GM18951 (cell line): ENCODE data around the gene FHOD3.

ENCODE experiments used
- POLR2A ChIP-seq: IDR thresholded peaks from 4 replicates; pipeline ENCODE4 v1.6.1; 2011; ENCODE audit warnings: mild to moderate bottlenecking; ENCODE audit not compliant: insufficient read length, insufficient read depth; ENCODE audit errors: extremely low read depth
- in situ Hi-C: fragments of 300-500 bp; cut with MboI; formaldehyde crosslinking; loops from one replicate; pipeline ENCODE4 v1.12.0; 2022; ENCODE audit warnings: low sequenced_read_pairs, mixed read lengths, inconsistent platforms; ENCODE audit not compliant: unreplicated experiment

The FHOD3 gene

DNA sequence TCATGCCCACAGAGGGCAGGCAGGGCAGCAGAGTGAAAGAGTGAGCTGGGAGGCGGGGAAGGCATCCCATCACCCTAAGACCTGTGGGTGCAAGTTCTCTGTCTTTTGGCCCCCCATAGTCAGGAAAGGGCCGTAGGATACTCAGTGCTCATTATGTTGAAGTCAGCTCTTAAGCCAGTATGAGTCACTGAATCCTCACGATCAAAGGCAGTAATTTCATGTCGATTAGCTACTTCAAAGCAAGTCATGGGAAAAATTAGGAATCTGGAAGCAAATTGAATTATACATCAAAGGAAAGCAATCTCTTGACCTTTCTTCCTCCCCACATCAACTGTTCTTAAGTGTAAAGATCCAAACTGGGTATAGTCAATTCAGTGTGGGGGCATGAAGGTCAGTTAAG lies 178.9 kb downstream of the FHOD3 start:
- no peak for TF ChIP-seq POLR2A
- in situ Hi-C loops, result no loop called here

DNA sequence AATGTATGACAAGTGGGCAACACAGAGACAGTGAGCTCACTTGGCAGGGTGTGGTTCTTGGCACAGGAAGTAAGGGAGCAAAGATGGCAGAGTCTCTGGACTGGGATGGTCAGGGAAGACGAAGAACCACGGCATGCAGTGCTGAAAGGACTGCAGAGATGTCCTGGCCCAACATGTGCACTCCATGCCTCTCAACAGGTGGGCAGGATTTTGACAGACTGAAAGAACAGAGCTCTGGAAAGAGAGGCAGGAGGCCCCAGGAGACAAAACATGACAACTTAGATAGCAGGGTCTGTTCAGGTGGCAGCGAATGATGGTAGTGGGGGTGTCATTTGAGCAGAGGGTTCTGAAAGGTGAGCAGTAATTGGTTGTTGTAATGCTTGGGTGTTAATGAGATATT lies 180.3 kb downstream of the FHOD3 start:
- in situ Hi-C loops, result no loop called here
- no peak for TF ChIP-seq POLR2A

GRCh38 chr18:36481201-36481657 lies 183.7 kb downstream of the FHOD3 start:
- no peak for TF ChIP-seq POLR2A
- in situ Hi-C loops, result no loop called here

- TF ChIP-seq POLR2A, result no peak
- in situ Hi-C loops, result no loop called here
These were observed 184.4 kb downstream of the FHOD3 start for GRCh38 chr18:36481935-36482334.

DNA sequence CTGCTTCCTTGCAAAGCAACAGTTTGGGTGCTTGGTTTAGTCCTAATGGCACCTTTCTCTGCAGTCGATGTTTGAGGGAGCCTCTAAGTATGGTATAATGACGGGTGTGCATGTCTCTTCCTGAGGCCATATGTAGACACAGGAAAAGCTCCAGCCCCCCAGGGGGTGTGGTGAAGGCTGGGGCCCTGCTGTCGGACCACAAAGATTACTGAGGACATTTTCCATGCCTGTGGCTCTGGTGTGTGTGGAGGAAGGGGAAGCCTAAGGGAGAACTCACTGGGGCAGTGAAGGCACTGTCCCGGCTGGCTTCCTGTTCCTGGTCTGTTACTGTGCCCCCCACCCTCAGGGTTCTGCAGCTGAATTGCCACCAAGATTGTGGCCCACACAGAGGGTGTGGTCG lies 187.1 kb downstream of the FHOD3 start:
- no peak for TF ChIP-seq POLR2A
- in situ Hi-C loops, result no loop called here

- TF ChIP-seq POLR2A, result no peak
- in situ Hi-C loops, result no loop called here
These were observed 188.3 kb downstream of the FHOD3 start for GRCh38 chr18:36485772-36486171.

DNA sequence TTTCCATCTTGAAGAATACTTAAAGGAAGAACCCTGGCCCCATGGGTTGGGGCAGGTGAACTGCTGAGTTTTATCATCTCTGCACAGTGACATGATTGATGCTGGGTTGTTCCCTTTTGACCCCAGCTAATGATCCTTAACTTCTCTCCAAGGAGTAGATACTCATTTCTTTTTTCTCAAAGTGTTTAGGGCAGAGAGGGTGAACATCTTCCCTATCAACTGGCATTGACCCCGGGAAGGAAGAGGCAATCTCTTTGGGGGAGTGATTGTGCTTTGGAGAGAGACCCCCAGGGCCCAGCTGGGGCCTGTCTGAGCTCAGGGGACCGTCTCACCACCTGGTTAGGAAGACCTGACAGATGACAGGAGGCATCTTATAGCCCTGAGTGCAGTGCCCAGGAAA lies 190.6 kb downstream of the FHOD3 start:
- in situ Hi-C loops, result no loop called here
- TF ChIP-seq POLR2A, result no peak

DNA sequence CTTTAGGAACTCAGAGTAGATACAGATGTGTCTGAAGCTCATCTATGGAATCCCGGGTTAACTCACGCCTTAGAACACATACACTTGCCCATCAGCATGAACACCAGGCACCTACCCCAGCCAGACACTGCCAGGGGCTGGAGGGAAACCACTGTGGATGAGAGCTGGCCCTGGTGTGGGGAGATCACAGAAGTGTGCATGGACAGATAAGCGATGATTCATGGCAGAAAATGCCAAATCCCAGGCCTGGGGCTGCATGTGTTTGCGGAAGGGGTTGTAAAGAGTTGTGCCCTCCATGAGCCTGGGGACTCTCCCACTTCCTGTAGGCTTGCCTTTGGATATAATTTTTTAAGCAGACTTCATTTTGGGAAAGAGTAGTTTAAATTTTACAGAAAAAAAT lies 193.4 kb downstream of the FHOD3 start:
- in situ Hi-C loops, result no loop called here
- no peak for TF ChIP-seq POLR2A

- in situ Hi-C loops, result no loop called here
These were observed 195.3 kb downstream of the FHOD3 start for GRCh38 chr18:36492604-36493329.

GRCh38 chr18:36493349-36494159 lies 196.0 kb downstream of the FHOD3 start:
- no peak for TF ChIP-seq POLR2A

More at GRCh38 chr18:36492604-36493329, 195.3 kb downstream of the FHOD3 start:
- TF ChIP-seq POLR2A, result no peak

GRCh38 chr18:36494160-36494437 lies 196.6 kb downstream of the FHOD3 start:
- in situ Hi-C loops, result no loop called here
- no peak for TF ChIP-seq POLR2A

More at GRCh38 chr18:36493349-36494159, 196.0 kb downstream of the FHOD3 start:
- in situ Hi-C loops, result no loop called here

- in situ Hi-C loops, result no loop called here
- TF ChIP-seq POLR2A, result no peak
These were observed 198.5 kb downstream of the FHOD3 start for GRCh38 chr18:36496022-36496421.

- TF ChIP-seq POLR2A, result no peak
- in situ Hi-C loops, result no loop called here
These were observed 202.4 kb downstream of the FHOD3 start for GRCh38 chr18:36499938-36500337.

DNA sequence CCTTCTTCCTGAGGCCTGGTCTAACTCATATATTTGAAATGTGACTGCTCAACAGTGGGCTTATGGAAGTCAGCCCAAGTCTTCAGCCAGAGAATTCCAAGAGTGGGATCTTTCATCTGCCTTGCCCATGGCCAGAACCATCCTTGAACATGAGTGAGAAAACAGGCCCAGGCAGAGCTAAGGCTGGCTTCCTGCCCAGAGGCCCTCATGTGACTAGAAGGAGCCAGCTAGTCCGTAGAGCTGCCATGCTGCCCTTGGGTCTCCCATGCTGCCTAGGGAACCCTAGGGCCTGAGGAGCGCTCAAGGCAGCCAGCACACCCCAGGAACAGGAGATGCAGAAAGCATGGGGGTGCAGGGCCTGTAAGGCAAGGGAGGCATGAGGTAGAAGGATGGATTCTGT lies 203.6 kb downstream of the FHOD3 start:
- in situ Hi-C loops, result no loop called here
- TF ChIP-seq POLR2A, result no peak
